HL-60 (cell line): Measurements from ENCODE around the gene PDC.
"Not testable (repeated sequence)": the region's sequence is repeated elsewhere in the genome, so short reads cannot be mapped to it uniquely, and the experiment has no call there.

Experiments used
- DNase-seq, 2 experiments: peaks; one replicate each; pipeline ENCODE4 v3.0.0-alpha.2; 2010 to 2020; ENCODE audit warnings: low read depth in 1 of 2, low spot score in 1 of 2
- H3K27ac ChIP-seq: fragments of 250-450 bp; sonication (Bioruptor Pico); replicated peaks from 2 replicates; pipeline ENCODE4 v1.5.1; 2020; ENCODE audit warnings: mild to moderate bottlenecking, moderate library complexity
- H3K27me3 ChIP-seq: fragments of 250-450 bp; sonication (Bioruptor Pico); 2 replicates; pipeline ENCODE4 v1.5.1; 2021; ENCODE audit warnings: mild to moderate bottlenecking, moderate library complexity; ENCODE audit not compliant: insufficient read depth, poor library complexity, severe bottlenecking
- H3K4me3 ChIP-seq: replicated peaks from 2 replicates; pipeline ENCODE4 v1.5.1; 2011; ENCODE audit warnings: mild to moderate bottlenecking, control low read depth, low read length; ENCODE audit not compliant: insufficient read depth
- GABPA ChIP-seq: IDR thresholded peaks from 2 replicates; pipeline ENCODE4 v1.6.1; 2012; ENCODE audit warnings: low read depth
- POLR2AphosphoS5 ChIP-seq: IDR thresholded peaks from 2 replicates; pipeline ENCODE4 v1.6.1; 2012; ENCODE audit warnings: low read depth
- SPI1 ChIP-seq: IDR thresholded peaks from 2 replicates; pipeline ENCODE4 v1.6.1; 2012; ENCODE audit warnings: low read depth, mild to moderate bottlenecking, borderline replicate concordance
- TF ChIP-seq, protein P1 (sequence below): IDR thresholded peaks from 2 replicates; pipeline ENCODE4 v1.6.1; 2012; ENCODE audit warnings: low read depth; ENCODE audit not compliant: insufficient replicate concordance
- TF ChIP-seq, protein P2 (sequence below): IDR thresholded peaks from one replicate; pipeline ENCODE4 v1.5.1; 2011; ENCODE audit warnings: low read length, control low read depth, inconsistent platforms; ENCODE audit not compliant: insufficient read depth

Gene PDC

DNA sequence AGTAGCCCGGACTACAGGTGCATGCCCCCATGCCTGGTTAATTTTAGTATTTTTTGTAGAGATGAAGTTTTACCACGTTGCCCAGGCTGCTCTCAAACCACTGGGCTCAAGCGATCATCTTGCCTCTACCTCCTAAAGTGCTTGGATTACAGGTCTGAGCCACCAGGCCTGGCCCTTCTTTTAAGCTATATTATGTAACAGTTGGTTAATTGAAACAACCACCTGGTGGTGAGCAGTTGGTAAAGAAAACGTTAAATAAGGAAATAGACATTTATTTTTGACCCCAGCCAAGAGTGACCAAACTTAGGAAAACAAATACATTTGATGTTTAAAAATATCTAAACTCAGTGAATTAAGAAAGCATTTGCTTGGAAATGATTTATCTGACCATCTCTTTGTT lies 12.1 kb upstream of the PDC start:
- Histone ChIP-seq H3K4me3 (no peak overlapping the region), H3K27ac (no peak overlapping the region), H3K27me3 (no peaks in the 10 kb centered on the region)
- DNase-seq: no peak
- TF ChIP-seq SPI1: no peak
- TF ChIP-seq, protein P1, sequence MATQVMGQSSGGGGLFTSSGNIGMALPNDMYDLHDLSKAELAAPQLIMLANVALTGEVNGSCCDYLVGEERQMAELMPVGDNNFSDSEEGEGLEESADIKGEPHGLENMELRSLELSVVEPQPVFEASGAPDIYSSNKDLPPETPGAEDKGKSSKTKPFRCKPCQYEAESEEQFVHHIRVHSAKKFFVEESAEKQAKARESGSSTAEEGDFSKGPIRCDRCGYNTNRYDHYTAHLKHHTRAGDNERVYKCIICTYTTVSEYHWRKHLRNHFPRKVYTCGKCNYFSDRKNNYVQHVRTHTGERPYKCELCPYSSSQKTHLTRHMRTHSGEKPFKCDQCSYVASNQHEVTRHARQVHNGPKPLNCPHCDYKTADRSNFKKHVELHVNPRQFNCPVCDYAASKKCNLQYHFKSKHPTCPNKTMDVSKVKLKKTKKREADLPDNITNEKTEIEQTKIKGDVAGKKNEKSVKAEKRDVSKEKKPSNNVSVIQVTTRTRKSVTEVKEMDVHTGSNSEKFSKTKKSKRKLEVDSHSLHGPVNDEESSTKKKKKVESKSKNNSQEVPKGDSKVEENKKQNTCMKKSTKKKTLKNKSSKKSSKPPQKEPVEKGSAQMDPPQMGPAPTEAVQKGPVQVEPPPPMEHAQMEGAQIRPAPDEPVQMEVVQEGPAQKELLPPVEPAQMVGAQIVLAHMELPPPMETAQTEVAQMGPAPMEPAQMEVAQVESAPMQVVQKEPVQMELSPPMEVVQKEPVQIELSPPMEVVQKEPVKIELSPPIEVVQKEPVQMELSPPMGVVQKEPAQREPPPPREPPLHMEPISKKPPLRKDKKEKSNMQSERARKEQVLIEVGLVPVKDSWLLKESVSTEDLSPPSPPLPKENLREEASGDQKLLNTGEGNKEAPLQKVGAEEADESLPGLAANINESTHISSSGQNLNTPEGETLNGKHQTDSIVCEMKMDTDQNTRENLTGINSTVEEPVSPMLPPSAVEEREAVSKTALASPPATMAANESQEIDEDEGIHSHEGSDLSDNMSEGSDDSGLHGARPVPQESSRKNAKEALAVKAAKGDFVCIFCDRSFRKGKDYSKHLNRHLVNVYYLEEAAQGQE: no peak
- TF ChIP-seq POLR2AphosphoS5: no peak
- TF ChIP-seq, protein P2, sequence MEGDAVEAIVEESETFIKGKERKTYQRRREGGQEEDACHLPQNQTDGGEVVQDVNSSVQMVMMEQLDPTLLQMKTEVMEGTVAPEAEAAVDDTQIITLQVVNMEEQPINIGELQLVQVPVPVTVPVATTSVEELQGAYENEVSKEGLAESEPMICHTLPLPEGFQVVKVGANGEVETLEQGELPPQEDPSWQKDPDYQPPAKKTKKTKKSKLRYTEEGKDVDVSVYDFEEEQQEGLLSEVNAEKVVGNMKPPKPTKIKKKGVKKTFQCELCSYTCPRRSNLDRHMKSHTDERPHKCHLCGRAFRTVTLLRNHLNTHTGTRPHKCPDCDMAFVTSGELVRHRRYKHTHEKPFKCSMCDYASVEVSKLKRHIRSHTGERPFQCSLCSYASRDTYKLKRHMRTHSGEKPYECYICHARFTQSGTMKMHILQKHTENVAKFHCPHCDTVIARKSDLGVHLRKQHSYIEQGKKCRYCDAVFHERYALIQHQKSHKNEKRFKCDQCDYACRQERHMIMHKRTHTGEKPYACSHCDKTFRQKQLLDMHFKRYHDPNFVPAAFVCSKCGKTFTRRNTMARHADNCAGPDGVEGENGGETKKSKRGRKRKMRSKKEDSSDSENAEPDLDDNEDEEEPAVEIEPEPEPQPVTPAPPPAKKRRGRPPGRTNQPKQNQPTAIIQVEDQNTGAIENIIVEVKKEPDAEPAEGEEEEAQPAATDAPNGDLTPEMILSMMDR: no peak
- no peak for TF ChIP-seq GABPA

DNA sequence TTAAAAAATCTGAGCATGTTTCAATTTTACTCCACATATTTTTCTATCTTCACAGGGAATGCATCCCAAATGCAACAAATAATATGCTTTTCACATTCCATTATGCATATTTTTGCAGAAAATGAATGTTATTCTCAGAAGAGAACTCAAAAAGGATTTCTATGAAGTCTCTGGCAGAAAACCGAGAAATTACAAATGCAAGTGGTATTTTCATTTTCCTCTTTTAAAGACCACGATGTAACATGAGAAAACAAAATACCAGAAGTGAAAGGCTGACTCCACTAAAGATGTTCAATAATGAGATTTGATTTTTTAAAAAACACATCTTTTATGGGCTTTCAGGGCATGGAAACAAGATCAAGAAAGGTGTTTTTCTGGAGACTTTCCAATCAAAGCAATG lies 5.0 kb upstream of the PDC start:
- DNase-seq: no peak

DNA sequence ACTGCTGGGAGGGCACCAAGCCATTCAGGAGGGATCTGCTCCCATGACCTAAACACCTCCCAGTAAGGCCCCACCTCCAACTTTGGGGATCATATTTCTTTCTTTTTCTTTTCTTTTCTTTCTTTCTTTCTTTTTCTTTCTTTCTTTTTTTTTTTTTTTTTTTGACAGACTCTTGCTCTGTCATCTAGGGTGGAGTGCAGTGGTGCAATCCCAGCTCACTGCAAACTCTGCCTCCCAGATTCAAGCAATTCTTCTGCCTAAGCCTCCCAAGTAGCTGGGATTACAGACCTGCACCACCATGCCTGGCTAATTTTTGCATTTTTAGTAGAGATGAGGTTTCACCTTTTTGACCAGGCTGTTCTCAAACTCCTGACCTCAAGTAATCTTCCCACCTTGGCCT lies 4.6 kb upstream of the PDC start:
- DNase-seq, H3K27ac ChIP-seq, H3K27me3 ChIP-seq, H3K4me3 ChIP-seq: not testable (repeated sequence)

More for the DNA sequence above, 5.0 kb upstream of the PDC start:
- TF ChIP-seq POLR2AphosphoS5 (no peak), GABPA (no peak), SPI1 (no peak)
- TF ChIP-seq, protein P1: no peak
- TF ChIP-seq, protein P2: no peak
- Histone ChIP-seq H3K4me3 (no peak overlapping the region), H3K27ac (no peak overlapping the region), H3K27me3 (no peaks in the 10 kb centered on the region)

DNA sequence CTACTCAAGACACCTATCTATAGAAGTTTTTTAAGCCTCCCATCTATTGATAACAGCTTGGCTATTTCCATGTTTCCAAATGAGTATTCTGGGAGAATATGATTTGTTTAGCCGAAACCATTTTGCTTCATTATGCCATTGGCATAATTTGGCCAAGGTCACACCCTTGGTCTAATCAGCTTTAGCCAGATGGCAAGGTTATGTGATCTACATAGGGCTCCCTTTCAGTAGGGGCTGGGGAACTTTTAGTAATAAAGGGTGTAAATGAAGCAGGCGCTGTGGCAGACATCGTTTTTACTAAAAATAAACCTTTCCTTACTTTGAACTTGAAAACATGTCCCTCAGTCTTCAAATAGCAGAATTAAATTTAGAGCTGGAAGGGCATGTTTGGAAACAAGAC lies 3.0 kb upstream of the PDC start:
- no peak overlapping the region for H3K27ac ChIP-seq

More for the DNA sequence above, 3.0 kb upstream of the PDC start:
- DNase-seq: no peak
- TF ChIP-seq, protein P2: no peak
- TF ChIP-seq GABPA (no peak), POLR2AphosphoS5 (no peak), SPI1 (no peak)
- TF ChIP-seq, protein P1: no peak
- Histone ChIP-seq H3K4me3 (no peak overlapping the region), H3K27me3 (no peaks in the 10 kb centered on the region)
